Kidney (tissue), 14 donors: ENCODE data around the gene ACAT1. TPM values are rescaled to one million over a fixed set of nuclear protein-coding genes. Genes with fewer than 3 reads are reported as not detected.

Experiments used
- DNase-seq, 5 donors: peaks; one replicate each; pipeline ENCODE4 v3.0.0-alpha.2; 2013 to 2020
- FAIRE-seq: peaks from 2 replicates; lab custom pipeline; 2012; peaks lifted over from hg19 to GRCh38; lab: Jason Lieb, UNC
- H3K27ac ChIP-seq, 2 donors: one replicate each; pipeline ENCODE4 v1.7.0; 2013; ENCODE audit warnings: low read depth in 2 of 2, low read length in 2 of 2, inconsistent platforms in 1 of 2
- H3K27me3 ChIP-seq: one replicate; pipeline ENCODE4 v1.7.1; 2013; ENCODE audit warnings: low read length, inconsistent platforms; ENCODE audit not compliant: control insufficient read depth, insufficient read depth
- H3K36me3 ChIP-seq, 3 donors: one replicate each; pipeline versions ENCODE4 v1.7.0 to v1.7.1; 2013; ENCODE audit warnings: low read length in 3 of 3, control low read depth in 1 of 3, inconsistent platforms in 1 of 3; ENCODE audit not compliant: insufficient read depth in 3 of 3, control insufficient read depth in 2 of 3
- H3K4me1 ChIP-seq, 3 donors: one replicate each; pipeline versions ENCODE4 v1.7.0 to v1.7.1; 2013; ENCODE audit warnings: low read length in 3 of 3, inconsistent platforms in 1 of 3, low read depth in 1 of 3; ENCODE audit not compliant: control insufficient read depth in 2 of 3, insufficient read depth in 2 of 3
- H3K4me3 ChIP-seq, 3 donors: one replicate each; pipeline versions ENCODE4 v1.7.0 to v1.8.1; 2013; ENCODE audit warnings: low read length in 3 of 3, control low read depth in 1 of 3, inconsistent platforms in 1 of 3
- H3K9ac ChIP-seq, 3 donors: one replicate each; pipeline versions ENCODE4 v1.7.0 to v1.7.1; 2013; ENCODE audit warnings: low read length in 3 of 3, control low read depth in 1 of 3, inconsistent platforms in 1 of 3
- H3K9me3 ChIP-seq, 3 donors: one replicate each; pipeline versions ENCODE4 v1.7.0 to v1.7.1; 2013; ENCODE audit warnings: low read length in 3 of 3, control low read depth in 1 of 3, inconsistent platforms in 1 of 3; ENCODE audit not compliant: control insufficient read depth in 2 of 3, insufficient read depth in 1 of 3
- intact Hi-C: fragments of 100-400 bp; cut with DNase I; formaldehyde crosslinking; loops from one replicate; pipeline ENCODE4 v1.11.1; 2022
- polyA plus RNA-seq: library from polyadenylated mRNA; stranded (reverse); fragments of 350-450 nt; fragmentation: Illumina TruSeq; extraction: RNeasy Lipid Tissue Mini Kit (QIAGEN cat#74804); gene quantifications from one replicate; pipeline ENCODE4 v1.2.3, GENCODE V29; 2014; ENCODE audit warnings: low read depth, low replicate concordance; ENCODE audit not compliant: insufficient read depth
- total RNA-seq: library from RNA; stranded (reverse); fragmentation: NEBNext Ultra II Directional; extraction: Animal tissue kit (Norgen Biotek cat#: 25700); gene quantifications from one replicate; pipeline ENCODE4 v1.2.1, GENCODE V29; 2021
- TF ChIP-seq, protein P1 (sequence below): IDR thresholded peaks from 3 replicates; pipeline ENCODE4 v1.5.1; 2012; ENCODE audit warnings: mild to moderate bottlenecking, moderate library complexity, borderline replicate concordance; ENCODE audit not compliant: insufficient read depth; ENCODE audit errors: extremely low read depth
- donor health status: control.
- donor health status: control.
- donor health status: control.
- donor health status: control.
- donor health status: control.
- donor health status: DM: yes; HTN: yes; CAD: no.
- donor health status: Normal renal cell carcinoma (clear cell type).

The ACAT1 gene
- total and polyA plus RNA-seq, 2 donors from 2014 or later: 96.4 to 692 TPM

DNA sequence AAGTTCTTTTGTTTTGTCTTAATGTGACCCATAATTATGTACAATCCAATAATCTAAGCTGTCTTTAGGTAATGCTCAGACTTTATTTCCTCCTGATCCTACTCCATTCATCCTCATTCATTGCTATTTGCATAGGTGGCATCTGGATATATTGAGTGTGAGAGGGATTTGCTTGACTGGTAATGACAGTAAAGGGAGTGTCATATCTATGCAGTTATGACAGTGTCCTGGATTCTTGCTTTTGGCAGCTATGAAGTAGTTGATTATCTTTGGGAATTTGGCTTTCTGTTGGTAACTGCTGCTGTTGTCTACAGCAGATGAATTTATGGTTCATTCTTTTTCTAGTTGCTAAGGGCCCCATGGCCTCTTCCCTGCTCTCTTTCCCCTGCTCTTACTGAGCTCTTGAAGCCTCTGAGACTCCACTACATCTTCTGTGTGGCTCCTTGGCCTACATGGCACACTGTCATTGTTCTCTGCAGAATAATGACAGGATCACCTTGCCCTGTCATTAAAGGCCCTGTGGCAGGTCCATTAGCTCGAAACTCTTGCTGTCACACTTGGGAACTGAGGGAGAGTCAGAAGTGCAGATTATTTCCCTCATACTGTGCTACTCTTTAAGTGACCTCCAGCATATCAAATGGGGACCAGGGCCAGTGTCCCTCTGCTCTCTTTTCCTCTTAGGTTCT is 20.1 kb upstream of the ACAT1 start:
- FAIRE-seq (no peak), DNase-seq (no peak)
- H3K9me3 ChIP-seq: peaks cover 0 to 2% (median 0%) of the 10 kb centered on the region in 3 donors
- H3K36me3 ChIP-seq: peaks cover 0 to 21% (median 10%) of the 10 kb centered on the region in 3 donors
- no peak overlapping the region for H3K9ac ChIP-seq
- H3K27ac ChIP-seq: no peak overlapping the region
- H3K27me3 ChIP-seq: no peaks in the 10 kb centered on the region
- no peak overlapping the region for H3K4me3 ChIP-seq
- no peaks in the 10 kb centered on the region for H3K4me1 ChIP-seq
- TF ChIP-seq, protein P1, sequence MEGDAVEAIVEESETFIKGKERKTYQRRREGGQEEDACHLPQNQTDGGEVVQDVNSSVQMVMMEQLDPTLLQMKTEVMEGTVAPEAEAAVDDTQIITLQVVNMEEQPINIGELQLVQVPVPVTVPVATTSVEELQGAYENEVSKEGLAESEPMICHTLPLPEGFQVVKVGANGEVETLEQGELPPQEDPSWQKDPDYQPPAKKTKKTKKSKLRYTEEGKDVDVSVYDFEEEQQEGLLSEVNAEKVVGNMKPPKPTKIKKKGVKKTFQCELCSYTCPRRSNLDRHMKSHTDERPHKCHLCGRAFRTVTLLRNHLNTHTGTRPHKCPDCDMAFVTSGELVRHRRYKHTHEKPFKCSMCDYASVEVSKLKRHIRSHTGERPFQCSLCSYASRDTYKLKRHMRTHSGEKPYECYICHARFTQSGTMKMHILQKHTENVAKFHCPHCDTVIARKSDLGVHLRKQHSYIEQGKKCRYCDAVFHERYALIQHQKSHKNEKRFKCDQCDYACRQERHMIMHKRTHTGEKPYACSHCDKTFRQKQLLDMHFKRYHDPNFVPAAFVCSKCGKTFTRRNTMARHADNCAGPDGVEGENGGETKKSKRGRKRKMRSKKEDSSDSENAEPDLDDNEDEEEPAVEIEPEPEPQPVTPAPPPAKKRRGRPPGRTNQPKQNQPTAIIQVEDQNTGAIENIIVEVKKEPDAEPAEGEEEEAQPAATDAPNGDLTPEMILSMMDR: no peak
- intact Hi-C loops: no loop called here

DNA sequence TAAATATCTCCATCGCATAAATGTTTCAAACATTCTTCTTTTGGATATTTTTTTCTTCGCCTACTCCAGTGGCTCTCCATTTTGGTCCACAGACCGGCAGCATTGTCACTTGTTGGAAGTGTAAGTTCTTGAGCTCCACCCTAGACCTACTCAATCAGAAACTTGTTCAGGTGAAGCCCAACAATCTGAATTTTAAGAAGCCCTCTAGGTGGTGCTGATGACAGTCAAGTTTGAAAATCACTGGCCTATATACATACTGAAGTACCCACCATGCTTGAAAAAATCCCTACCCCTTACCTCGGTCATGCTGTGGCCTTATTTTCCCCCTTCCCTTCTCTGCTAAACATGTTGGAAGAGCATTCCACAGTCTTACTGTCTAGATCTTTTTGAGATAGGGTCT is 10.2 kb upstream of the ACAT1 start:
- H3K4me1 ChIP-seq: peaks cover 0 to 22% (median 2%) of the 10 kb centered on the region in 3 donors
- FAIRE-seq (no peak), DNase-seq (no peak)
- H3K9me3 ChIP-seq: no peaks in the 10 kb centered on the region
- intact Hi-C loops: no loop called here
- no peak overlapping the region for H3K4me3 ChIP-seq
- no peaks in the 10 kb centered on the region for H3K27me3 ChIP-seq
- H3K36me3 ChIP-seq: peaks cover 0 to 2% (median 0%) of the 10 kb centered on the region in 3 donors
- TF ChIP-seq, protein P1: no peak
- H3K9ac ChIP-seq: no peak overlapping the region
- H3K27ac ChIP-seq: no peak overlapping the region

DNA sequence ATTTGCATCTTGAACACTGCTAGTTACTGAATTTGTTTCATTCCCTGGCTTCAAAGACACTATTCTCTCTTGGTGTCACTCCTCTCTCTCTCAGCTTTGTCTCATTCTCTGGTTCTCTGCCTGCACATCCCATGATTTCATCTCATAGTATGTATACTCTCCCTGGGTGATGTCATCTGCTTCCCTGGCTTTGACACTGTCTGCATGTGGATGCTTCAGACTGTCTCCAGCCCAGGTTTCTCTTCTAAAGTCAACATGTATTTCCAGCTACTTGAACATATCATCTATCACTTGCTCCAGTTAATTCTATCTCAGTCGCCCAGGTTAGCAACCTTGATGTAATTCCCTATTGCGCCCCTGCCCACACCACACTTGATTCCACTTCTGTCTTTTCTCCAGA is 9.3 kb upstream of the ACAT1 start:
- intact Hi-C loops: no loop called here
- Histone ChIP-seq H3K4me1 (peaks cover 0 to 26% (median 3%) of the 10 kb centered on the region in 3 donors), H3K27me3 (no peaks in the 10 kb centered on the region), H3K36me3 (peaks cover 0 to 2% (median 0%) of the 10 kb centered on the region in 3 donors), H3K9ac (no peak overlapping the region), H3K4me3 (no peak overlapping the region), H3K27ac (no peak overlapping the region), H3K9me3 (no peaks in the 10 kb centered on the region)
- DNase-seq (peak in 2 of 5 donors; percentile 21 to 43), FAIRE-seq (no peak)
- TF ChIP-seq, protein P1: no peak
